CD4-positive, CD25-positive, alpha-beta regulatory T cell (primary cell): Measurements from ENCODE around the gene SLC16A3. TPM values are rescaled to one million over a fixed set of nuclear protein-coding genes. Genes with fewer than 3 reads are reported as not detected.
A peak's percentile ranks its signal among the peaks of the same experiment; 100 is the strongest.

Experiments used
- ATAC-seq, 2 donors: fragments of 150-1000 bp; cut with Tn5 transposase; one replicate each; pipeline ENCODE4 v1.10.0; 2021; ENCODE audit warnings: low read depth in 2 of 2, moderate number of reproducible peaks in 2 of 2, moderate library complexity in 1 of 2
- DNase-seq, 3 donors: peaks; one replicate each; pipeline versions ENCODE4 v3.0.0 to v3.0.0-alpha.2; 2012 to 2022; ENCODE audit warnings: mixed read lengths in 1 of 3
- H3K27ac ChIP-seq: one replicate; pipeline ENCODE4 v1.7.0; 2013; ENCODE audit warnings: mild to moderate bottlenecking, low read length; ENCODE audit not compliant: insufficient read depth, poor library complexity, severe bottlenecking
- H3K27me3 ChIP-seq: one replicate; pipeline ENCODE4 v1.7.0; 2013; ENCODE audit warnings: low read length; ENCODE audit not compliant: control insufficient read depth, insufficient read depth
- H3K36me3 ChIP-seq: one replicate; pipeline ENCODE4 v1.7.0; 2013; ENCODE audit warnings: mild to moderate bottlenecking, low read length, moderate library complexity; ENCODE audit not compliant: control insufficient read depth, insufficient read depth
- H3K4me1 ChIP-seq: 2 replicates; pipeline ENCODE4 v1.7.0; 2013; ENCODE audit warnings: mild to moderate bottlenecking, low read length; ENCODE audit not compliant: insufficient read depth, control insufficient read depth, poor library complexity, severe bottlenecking
- H3K4me3 ChIP-seq: one replicate; pipeline ENCODE4 v1.7.0; 2013; ENCODE audit warnings: low read depth, mild to moderate bottlenecking, low read length, moderate library complexity
- H3K9me3 ChIP-seq, 2 experiments: 1 replicate in 1 of 2; 2 replicates in 1 of 2; pipeline ENCODE4 v1.7.0; 2013; ENCODE audit warnings: low read length in 2 of 2, mild to moderate bottlenecking in 1 of 2, moderate library complexity in 1 of 2; ENCODE audit not compliant: control insufficient read depth in 2 of 2
- H3K27ac Mint-ChIP-seq, 3 donors: one replicate each; pipeline ENCODE4 v1.8.0; 2020 to 2022; ENCODE audit warnings: mild to moderate bottlenecking in 3 of 3, mixed read lengths in 3 of 3, moderate library complexity in 2 of 3
- H3K27me3 Mint-ChIP-seq: one replicate; pipeline ENCODE4 v1.8.0; 2022; ENCODE audit warnings: mild to moderate bottlenecking, mixed read lengths
- H3K36me3 Mint-ChIP-seq: one replicate; pipeline ENCODE4 v1.8.0; 2020; ENCODE audit warnings: mixed read lengths
- H3K4me1 Mint-ChIP-seq, 4 donors: one replicate each; pipeline ENCODE4 v1.8.0; 2020 to 2022; ENCODE audit warnings: mixed read lengths in 4 of 4, mild to moderate bottlenecking in 1 of 4
- H3K4me3 Mint-ChIP-seq, 4 donors: one replicate each; pipeline ENCODE4 v1.8.0; 2020 to 2022; ENCODE audit warnings: mild to moderate bottlenecking in 4 of 4, mixed read lengths in 4 of 4, moderate library complexity in 3 of 4
- H3K9me3 Mint-ChIP-seq, 7 donors: one replicate each; pipeline ENCODE4 v1.8.0; 2020 to 2022; ENCODE audit warnings: mixed read lengths in 7 of 7, mild to moderate bottlenecking in 3 of 7, moderate library complexity in 2 of 7
- polyA plus RNA-seq, 4 donors: library from polyadenylated mRNA; unstranded; fragments of 300-500 nt; fragmentation: Illumina TruSeq; gene quantifications; one replicate each; pipeline ENCODE4 v1.2.3, GENCODE V29; 2021
- total RNA-seq: library from RNA; stranded (reverse); gene quantifications from one replicate; pipeline ENCODE4 v1.2.3, GENCODE V29; 2022

The SLC16A3 gene
- total and polyA plus RNA-seq, 5 donors from 2014 or later, result 1.5 to 52.5 (median 2.3) TPM

DNA sequence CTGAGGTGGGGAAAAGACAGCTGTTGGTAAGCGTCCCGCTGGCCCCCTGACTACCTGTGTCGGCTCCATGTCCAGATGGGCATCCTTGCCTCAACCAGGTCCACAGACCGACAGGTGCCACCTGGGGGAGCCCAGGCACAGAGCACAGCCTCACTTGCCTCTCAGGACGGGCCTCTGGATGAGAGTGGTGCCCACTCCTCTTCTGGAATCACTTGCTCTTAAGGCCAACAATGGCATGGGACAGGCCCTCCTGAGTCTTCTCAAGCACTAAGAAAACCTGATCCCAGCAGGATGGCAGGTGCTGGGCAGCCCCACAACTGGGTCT lies 17.2 kb downstream of the SLC16A3 start:
- Mint-ChIP-seq H3K36me3 (peaks cover 16% of the 10 kb centered on the region), H3K27ac (no peak overlapping the region), H3K27me3 (no peaks in the 10 kb centered on the region), H3K9me3 (peaks cover 0 to 2% (median 0%) of the 10 kb centered on the region in 7 donors), H3K4me3 (no peak overlapping the region), H3K4me1 (peaks cover 4 to 29% (median 10%) of the 10 kb centered on the region in 4 donors)
- DNase-seq, result no peak
- Histone ChIP-seq H3K4me3 (no peak overlapping the region), H3K36me3 (peaks cover 83% of the 10 kb centered on the region), H3K9me3 (no peaks in the 10 kb centered on the region), H3K4me1 (peaks cover 13% of the 10 kb centered on the region), H3K27ac (no peak overlapping the region), H3K27me3 (no peaks in the 10 kb centered on the region)
- ATAC-seq, result no peak

DNA sequence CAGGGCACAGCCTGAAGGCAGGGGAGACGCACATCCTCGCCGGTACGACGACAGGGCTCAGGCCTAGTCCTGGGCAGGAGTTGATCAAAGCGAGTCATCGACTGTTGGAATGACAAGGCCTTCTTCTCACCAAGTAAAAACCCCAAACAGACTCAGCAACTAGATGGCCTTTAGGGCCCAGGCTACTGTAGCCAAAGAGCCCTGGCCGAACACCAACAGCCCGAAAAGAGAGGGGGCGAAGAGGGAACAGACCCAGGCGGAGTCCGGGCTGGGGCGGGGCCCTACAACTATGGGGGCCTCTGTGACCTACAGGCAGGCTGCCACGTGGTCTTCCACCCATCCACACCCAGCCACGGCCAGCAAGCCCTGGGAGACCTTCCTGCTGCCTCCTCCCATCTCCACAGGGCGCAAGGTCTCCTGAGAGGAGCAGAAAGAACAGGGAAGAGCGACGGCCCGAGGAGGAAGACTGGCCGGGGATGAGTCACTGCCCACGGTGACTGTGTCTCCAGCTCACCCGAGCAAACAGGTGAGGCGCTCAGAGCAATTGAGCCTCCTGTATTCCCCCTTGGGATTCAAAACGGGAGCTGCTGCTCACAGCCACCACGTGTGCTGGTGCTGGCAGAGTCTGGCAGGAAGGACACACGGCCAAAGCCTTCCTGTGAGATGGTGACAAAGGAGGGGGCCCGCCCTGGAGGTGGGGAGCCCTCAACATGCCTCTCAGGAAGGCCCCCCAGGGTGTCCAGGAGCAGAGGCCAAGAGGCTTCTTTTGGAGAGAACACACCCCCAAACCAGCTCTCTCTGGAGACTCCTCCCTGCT lies 17.7 kb downstream of the SLC16A3 start:
- H3K9me3 Mint-ChIP-seq, result peaks cover 0 to 2% (median 0%) of the 10 kb centered on the region in 7 donors
- Histone ChIP-seq H3K36me3 (peaks cover 89% of the 10 kb centered on the region), H3K27me3 (no peaks in the 10 kb centered on the region), H3K9me3 (no peaks in the 10 kb centered on the region), H3K4me3 (no peak overlapping the region), H3K4me1 (peaks cover 8% of the 10 kb centered on the region), H3K27ac (peak overlapping the region; percentile 33)
- H3K4me1 Mint-ChIP-seq, result peaks cover 4 to 23% (median 8%) of the 10 kb centered on the region in 4 donors
- no peak overlapping the region for H3K4me3 Mint-ChIP-seq
- peaks cover 21% of the 10 kb centered on the region for H3K36me3 Mint-ChIP-seq
- no peak for DNase-seq
- H3K27ac Mint-ChIP-seq, result no peak overlapping the region
- H3K27me3 Mint-ChIP-seq, result no peaks in the 10 kb centered on the region
- no peak for ATAC-seq

DNA sequence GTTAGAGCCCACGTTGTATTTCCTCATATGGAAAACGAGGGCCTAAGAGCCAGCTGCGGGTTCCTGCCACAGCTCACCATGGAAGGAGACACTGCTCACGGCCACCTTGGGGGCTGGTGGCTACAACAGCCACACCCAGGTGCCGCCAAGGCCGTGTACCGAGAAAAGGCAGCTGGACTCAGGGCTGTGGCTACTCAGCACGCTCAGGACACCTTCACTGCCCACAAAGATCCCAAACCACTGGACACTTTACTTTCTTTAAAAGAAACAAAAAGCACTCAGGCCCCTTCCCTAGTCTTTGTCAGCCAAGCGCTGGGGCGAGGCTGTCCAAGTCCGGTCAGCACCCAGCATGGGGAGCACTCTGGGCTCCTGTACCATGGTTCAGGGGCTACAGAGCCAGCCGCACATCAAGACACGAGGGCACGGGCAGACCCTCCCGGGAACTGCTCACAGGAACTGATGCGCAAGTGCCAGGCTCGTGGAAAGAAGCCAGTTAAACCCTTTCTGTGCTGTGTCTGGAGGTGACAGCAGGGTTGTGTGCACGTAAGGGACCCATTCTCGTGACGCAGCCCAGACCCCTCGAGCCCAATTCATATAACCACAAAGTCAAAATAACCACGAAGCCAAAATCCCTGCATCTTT lies 18.5 kb downstream of the SLC16A3 start:
- ATAC-seq, result no peak
- no peak overlapping the region for H3K4me3 ChIP-seq
- Mint-ChIP-seq H3K9me3 (peaks cover 0 to 2% (median 0%) of the 10 kb centered on the region in 7 donors), H3K4me3 (no peak overlapping the region), H3K27ac (no peak overlapping the region), H3K4me1 (peaks cover 4 to 18% (median 8%) of the 10 kb centered on the region in 4 donors), H3K36me3 (peaks cover 26% of the 10 kb centered on the region), H3K27me3 (no peaks in the 10 kb centered on the region)
- H3K27me3 ChIP-seq, result no peaks in the 10 kb centered on the region
- H3K27ac ChIP-seq, result peak overlapping the region; percentile 33
- peaks cover 96% of the 10 kb centered on the region for H3K36me3 ChIP-seq
- H3K9me3 ChIP-seq, result no peaks in the 10 kb centered on the region
- peaks cover 3% of the 10 kb centered on the region for H3K4me1 ChIP-seq
- DNase-seq, result no peak

DNA sequence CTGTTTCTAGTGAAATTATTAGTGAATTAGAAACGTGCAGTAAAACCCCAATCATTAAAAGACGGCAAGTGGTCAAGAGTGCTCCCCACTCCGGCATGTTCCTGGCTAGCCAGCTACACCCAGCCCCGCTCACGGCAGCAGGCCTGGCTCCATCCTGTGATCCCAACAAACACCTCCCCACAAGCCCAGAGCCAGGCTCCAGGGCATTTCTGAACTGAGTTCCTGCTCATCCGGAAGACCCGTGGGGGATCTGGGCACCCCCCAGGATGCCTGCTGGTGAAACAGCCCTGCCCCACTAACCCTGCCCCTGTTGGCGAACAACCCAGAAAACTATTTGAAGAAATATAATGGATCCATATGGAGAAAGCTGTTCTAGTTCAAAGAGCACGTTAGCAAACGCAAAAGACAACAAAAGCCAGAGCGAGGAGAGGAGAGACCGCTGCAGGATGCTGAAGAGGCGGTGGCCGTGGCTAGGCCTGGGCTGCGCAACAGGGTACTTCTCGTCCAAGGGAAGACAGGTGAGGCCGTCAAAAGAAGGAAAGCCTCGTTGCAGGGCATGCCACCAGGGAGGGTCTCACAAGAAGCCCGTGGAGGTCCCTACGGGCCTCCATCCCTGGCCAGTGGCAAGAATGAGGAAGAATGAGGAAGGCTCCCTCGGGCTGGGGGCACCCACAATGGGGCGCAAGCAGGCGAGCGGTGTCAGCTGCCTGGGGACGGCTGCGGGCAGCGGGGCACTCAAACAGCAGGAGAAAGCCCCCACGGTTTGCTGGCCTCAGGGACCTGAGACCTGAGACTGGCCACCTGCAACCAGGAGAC lies 19.2 kb downstream of the SLC16A3 start:
- H3K36me3 Mint-ChIP-seq, result peaks cover 33% of the 10 kb centered on the region

DNA sequence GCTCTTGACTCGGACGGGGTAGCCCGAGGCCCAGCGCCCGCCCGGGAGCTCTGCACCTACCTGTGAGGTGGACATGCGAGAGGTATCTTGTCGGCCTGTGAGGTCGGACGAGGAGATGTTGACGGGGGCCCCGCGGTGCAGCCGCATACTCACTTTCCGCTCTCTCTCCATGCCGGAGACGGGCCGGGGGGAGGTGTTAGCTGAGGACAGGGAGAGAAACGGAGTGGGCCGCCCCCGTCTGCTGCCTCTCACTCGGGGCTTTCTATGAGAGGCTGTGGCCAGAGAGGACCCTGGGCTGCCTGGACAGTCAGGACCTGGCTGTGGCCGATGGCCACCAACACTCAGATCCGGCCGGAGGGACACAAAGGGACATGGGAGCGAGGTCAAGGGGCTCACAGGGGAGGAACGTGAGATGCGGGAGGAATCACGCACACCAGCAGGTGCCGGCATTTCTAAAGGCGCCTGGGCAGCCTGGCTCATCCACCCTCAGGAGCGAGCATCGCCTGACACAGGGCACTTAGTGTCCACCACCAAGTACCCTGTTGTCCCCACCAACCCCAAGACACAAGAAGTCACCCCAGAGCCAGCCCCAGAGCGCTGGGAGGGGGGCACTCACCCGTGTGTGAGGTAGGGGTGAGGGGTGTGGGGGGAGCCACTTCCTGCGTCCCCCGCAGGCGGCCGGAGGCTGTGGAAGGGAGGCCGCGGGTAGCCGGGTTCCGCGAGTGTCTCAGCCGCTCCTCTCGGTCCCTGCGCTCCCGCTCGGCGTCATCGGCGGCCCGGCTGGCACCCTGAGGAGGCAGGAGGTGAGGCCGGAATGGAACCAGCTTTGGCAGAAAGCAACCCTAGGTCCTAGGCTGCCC lies 20.2 kb downstream of the SLC16A3 start:
- Histone ChIP-seq H3K27me3 (no peaks in the 10 kb centered on the region), H3K27ac (no peak overlapping the region), H3K4me3 (no peak overlapping the region), H3K36me3 (peaks cover 92% of the 10 kb centered on the region), H3K4me1 (peaks cover 3% of the 10 kb centered on the region), H3K9me3 (no peaks in the 10 kb centered on the region)
- Mint-ChIP-seq H3K27ac (no peak overlapping the region), H3K36me3 (peaks cover 34% of the 10 kb centered on the region), H3K9me3 (peaks cover 0 to 2% (median 0%) of the 10 kb centered on the region in 7 donors), H3K4me3 (peak overlapping the region in 1 of 4 donors; percentile 80), H3K27me3 (no peaks in the 10 kb centered on the region), H3K4me1 (peaks cover 3 to 11% (median 6%) of the 10 kb centered on the region in 4 donors)
- ATAC-seq (no peak), DNase-seq (no peak)

More for the DNA sequence above, 19.2 kb downstream of the SLC16A3 start:
- Mint-ChIP-seq H3K27ac (no peak overlapping the region), H3K4me1 (peaks cover 4 to 13% (median 7%) of the 10 kb centered on the region in 4 donors), H3K27me3 (no peaks in the 10 kb centered on the region), H3K9me3 (peaks cover 0 to 2% (median 0%) of the 10 kb centered on the region in 7 donors), H3K4me3 (no peak overlapping the region)
- no peaks in the 10 kb centered on the region for H3K9me3 ChIP-seq
- peaks cover 3% of the 10 kb centered on the region for H3K4me1 ChIP-seq
- ATAC-seq, result no peak
- no peaks in the 10 kb centered on the region for H3K27me3 ChIP-seq
- no peak for DNase-seq
- H3K27ac ChIP-seq, result no peak overlapping the region
- peaks cover 96% of the 10 kb centered on the region for H3K36me3 ChIP-seq
- no peak overlapping the region for H3K4me3 ChIP-seq

DNA sequence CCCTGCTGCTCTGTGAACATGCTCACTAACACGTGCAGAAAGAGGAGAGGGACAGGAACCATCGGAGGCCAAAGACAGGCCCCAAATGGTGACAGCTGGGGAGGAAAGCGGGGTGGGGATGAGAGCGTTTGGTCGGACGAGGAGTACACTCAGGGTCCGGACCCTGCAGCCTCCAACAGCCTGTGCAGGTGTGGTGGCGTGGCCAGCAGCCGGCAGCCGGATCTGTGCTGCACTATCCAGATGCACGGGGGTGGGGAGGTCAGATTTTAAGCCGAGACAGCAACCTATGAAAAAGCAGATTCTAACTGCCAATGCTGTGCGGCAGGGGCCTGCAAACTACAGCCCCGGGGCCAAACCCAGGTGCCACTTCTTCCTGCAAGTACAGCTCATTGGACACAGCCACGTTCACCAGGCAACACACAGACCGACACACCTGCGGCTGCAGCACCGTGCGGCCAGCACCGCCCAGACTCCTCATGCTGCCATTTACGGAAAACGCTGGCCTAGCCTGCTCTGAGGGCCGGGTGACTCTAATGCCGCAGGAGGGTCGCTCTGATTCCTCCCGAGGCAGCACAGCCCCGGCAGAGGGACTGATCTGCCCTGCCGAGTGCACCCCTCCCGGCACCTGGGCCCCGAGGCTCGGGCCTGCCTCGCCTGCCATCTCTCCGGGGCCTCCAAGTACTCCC lies 21.2 kb downstream of the SLC16A3 start:
- Histone ChIP-seq H3K9me3 (no peaks in the 10 kb centered on the region), H3K36me3 (peaks cover 83% of the 10 kb centered on the region), H3K4me1 (peaks cover 3% of the 10 kb centered on the region), H3K4me3 (no peak overlapping the region), H3K27ac (no peak overlapping the region), H3K27me3 (no peaks in the 10 kb centered on the region)
- Mint-ChIP-seq H3K27ac (no peak overlapping the region), H3K27me3 (no peaks in the 10 kb centered on the region), H3K4me1 (peaks cover 0 to 4% (median 1%) of the 10 kb centered on the region in 4 donors), H3K36me3 (peaks cover 28% of the 10 kb centered on the region), H3K9me3 (peaks cover 0 to 2% (median 0%) of the 10 kb centered on the region in 7 donors), H3K4me3 (no peak overlapping the region)
- ATAC-seq, result no peak
- no peak for DNase-seq
